Testis (tissue), 2 donors: ENCODE data around the gene TEX30.
A peak's percentile ranks its signal among the peaks of the same experiment; 100 is the strongest.

Source experiments
- CTCF ChIP-seq, 3 experiments: fragments of 450-650 bp in 2 of 3; fragments of 200-600 bp in 1 of 3; sonication (generic) in 1 of 3; IDR thresholded peaks; one replicate each; pipeline ENCODE4 v1.5.1; 2016 to 2019; ENCODE audit warnings: antibody characterized with exemption in 3 of 3, mild to moderate bottlenecking in 2 of 3, moderate library complexity in 1 of 3
- POLR2A ChIP-seq: fragments of 450-650 bp; IDR thresholded peaks from one replicate; pipeline ENCODE4 v1.6.1; 2017; ENCODE audit warnings: antibody characterized with exemption, mild to moderate bottlenecking, moderate library complexity

- TF ChIP-seq POLR2A (no peak), CTCF (IDR thresholded peaks at IDR 0.05) (peak in 1 of 3 experiments; percentile 19)
Measured at GRCh38 chr13:102724923-102725322, 48.7 kb downstream of the TEX30 start.
